Mesothelial cell of epicardium (in vitro differentiated cells): ENCODE results near the gene UNK. TPM values are rescaled to one million over a fixed set of nuclear protein-coding genes. Genes with fewer than 3 reads are reported as not detected.
A peak's percentile ranks its signal among the peaks of the same experiment; 100 is the strongest.

Source experiments
- DNase-seq, 2 experiments: peaks; one replicate each; pipeline ENCODE4 v3.0.0; 2021; ENCODE audit warnings: low spot score in 2 of 2; ENCODE audit not compliant: unreplicated experiment in 2 of 2
- H3K27ac Mint-ChIP-seq: 2 replicates; pipeline ENCODE4 v1.8.0; 2021; ENCODE audit warnings: mixed read lengths
- H3K27me3 Mint-ChIP-seq: 2 replicates; pipeline ENCODE4 v1.8.0; 2021; ENCODE audit warnings: low read depth, mixed read lengths
- H3K36me3 Mint-ChIP-seq: 2 replicates; pipeline ENCODE4 v1.8.0; 2021; ENCODE audit warnings: mixed read lengths
- H3K4me1 Mint-ChIP-seq: 2 replicates; pipeline ENCODE4 v1.8.0; 2021; ENCODE audit warnings: mixed read lengths
- H3K4me3 Mint-ChIP-seq: 2 replicates; pipeline ENCODE4 v1.8.0; 2021; ENCODE audit warnings: mild to moderate bottlenecking, moderate library complexity, mixed read lengths
- H3K9me3 Mint-ChIP-seq: 2 replicates; pipeline ENCODE4 v1.8.0; 2021; ENCODE audit warnings: mixed read lengths
- total RNA-seq: library from RNA; stranded (reverse); gene quantifications from 3 replicates; pipeline ENCODE4 v1.2.1, GENCODE V29; 2021
- TF ChIP-seq, protein P1 (sequence below): fragments of 200-600 bp; sonication (generic); IDR thresholded peaks from one replicate; pipeline ENCODE4 v1.5.0; 2021; ENCODE audit warnings: antibody characterized with exemption; ENCODE audit not compliant: unreplicated experiment

UNK gene
- total RNA-seq, 1 donor from 2014 or later, result 66.4 TPM

DNA sequence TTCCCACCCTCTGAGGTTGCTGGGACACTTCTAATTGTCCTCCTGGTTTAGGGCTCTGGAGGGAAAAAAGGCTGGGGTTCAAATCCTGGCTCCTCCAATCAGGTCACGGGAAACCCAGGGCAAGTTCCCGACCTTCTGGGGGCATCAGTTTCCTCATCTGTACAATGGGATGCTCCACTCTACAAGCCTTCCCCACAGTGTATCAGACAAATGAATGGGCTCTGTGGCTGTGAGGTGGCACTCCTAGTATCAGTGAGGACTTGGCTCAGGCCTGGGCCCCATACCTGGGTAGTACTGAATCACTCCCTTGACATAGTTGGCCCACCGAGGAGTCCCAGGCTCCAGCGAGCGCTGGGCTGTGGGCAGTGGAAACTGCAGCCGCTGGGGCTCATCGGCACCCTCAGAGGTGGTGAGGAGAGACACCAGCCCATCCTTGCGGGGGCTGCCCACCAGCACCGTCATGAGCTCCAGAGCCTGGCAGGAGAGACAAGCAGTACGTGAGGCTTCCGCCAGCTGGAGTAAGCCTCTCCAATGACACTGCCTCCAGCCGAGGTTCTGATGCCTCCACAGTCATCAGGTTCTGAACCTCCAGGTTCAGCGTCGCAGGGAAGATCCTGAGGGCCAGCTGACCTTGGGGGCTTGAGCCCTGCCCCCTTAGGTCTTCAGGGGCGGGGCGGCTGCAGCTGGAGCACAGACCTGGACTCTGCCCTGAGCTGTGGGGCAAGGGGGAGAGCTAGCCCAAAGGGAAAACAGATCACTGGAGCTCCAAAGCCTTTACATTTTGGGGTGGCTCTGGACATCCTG lies 20.8 kb upstream of the UNK start:
- no peak for DNase-seq
- Mint-ChIP-seq H3K27me3 (no peaks in the 10 kb centered on the region), H3K4me1 (peaks cover 8% of the 10 kb centered on the region), H3K4me3 (peak overlapping the region; percentile 65), H3K9me3 (no peaks in the 10 kb centered on the region), H3K36me3 (peaks cover 2% of the 10 kb centered on the region), H3K27ac (no peak overlapping the region)
- TF ChIP-seq, protein P1, sequence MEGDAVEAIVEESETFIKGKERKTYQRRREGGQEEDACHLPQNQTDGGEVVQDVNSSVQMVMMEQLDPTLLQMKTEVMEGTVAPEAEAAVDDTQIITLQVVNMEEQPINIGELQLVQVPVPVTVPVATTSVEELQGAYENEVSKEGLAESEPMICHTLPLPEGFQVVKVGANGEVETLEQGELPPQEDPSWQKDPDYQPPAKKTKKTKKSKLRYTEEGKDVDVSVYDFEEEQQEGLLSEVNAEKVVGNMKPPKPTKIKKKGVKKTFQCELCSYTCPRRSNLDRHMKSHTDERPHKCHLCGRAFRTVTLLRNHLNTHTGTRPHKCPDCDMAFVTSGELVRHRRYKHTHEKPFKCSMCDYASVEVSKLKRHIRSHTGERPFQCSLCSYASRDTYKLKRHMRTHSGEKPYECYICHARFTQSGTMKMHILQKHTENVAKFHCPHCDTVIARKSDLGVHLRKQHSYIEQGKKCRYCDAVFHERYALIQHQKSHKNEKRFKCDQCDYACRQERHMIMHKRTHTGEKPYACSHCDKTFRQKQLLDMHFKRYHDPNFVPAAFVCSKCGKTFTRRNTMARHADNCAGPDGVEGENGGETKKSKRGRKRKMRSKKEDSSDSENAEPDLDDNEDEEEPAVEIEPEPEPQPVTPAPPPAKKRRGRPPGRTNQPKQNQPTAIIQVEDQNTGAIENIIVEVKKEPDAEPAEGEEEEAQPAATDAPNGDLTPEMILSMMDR, result no peak

DNA sequence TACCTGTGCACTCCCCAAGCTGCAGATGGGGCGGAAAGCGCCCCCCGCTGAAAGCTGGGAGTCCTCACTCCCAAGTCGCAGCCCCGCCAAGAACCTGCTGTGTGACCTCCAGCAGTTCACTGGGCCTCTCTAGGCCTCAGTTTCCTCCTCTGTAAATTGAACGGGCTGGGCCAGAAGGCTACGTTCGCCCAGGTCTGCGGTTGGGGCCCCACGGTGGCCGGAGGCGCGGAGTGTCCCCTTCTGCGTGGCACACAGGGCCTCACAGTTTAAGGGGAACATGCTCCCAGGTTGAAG lies 20.2 kb upstream of the UNK start:
- peak overlapping the region; percentile 39 for H3K27ac Mint-ChIP-seq
- no peak for DNase-seq
- peaks cover 2% of the 10 kb centered on the region for H3K36me3 Mint-ChIP-seq
- peaks cover 8% of the 10 kb centered on the region for H3K4me1 Mint-ChIP-seq
- H3K9me3 Mint-ChIP-seq, result no peaks in the 10 kb centered on the region
- H3K4me3 Mint-ChIP-seq, result peak overlapping the region; percentile 65
- TF ChIP-seq, protein P1, result no peak
- H3K27me3 Mint-ChIP-seq, result no peaks in the 10 kb centered on the region

DNA sequence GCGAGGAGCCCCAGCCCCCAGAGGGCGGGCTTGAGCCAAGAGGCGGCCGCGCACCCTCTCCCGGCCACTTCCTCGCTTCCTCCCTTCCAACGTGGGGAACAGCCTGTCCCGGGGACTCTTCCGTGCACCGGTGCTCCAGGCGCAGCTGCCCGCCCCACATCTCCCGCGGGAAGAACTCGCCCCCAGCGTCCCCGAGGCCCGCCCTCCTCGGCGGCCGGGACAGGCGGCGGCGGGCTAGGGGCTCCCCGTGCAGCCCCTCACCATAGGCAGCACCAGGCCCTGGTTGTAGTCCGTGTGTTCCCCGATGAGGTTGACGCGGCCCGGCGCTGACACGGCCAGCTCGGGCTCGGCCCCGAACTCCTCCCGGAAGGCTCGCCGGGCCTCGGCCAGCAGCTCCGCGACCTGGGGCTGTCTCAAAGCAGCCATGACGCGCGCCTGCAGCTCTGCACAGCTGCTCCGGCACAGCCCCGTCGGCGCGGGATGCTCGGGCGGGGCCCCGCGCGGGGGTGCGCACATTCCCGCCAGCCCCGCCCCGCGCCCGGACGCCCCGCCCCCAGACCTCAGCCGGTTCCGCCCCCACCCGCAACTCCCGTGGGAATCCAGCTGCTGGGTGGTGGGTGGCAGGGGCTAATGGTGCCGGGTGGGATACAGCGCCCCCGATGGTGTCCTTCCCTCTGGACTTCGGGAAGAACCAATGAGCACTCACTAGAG lies 19.7 kb upstream of the UNK start, which contains the start of gene GALK1:
Gene GALK1 (minus strand): TSS at position 482 of the 711 bp plus-strand sequence. CDS start 56 bp downstream, at position 426.
- no peaks in the 10 kb centered on the region for H3K27me3 Mint-ChIP-seq
- peak; percentile 66 to 74 for DNase-seq
- H3K4me3 Mint-ChIP-seq, result peak within 1 kb of the TSS; percentile 65
- no peaks in the 10 kb centered on the region for H3K9me3 Mint-ChIP-seq
- H3K27ac Mint-ChIP-seq, result peak within 1 kb of the TSS; percentile 85
- peaks cover 8% of the 10 kb centered on the region for H3K4me1 Mint-ChIP-seq
- TF ChIP-seq, protein P1, result no peak
- peaks cover 2% of the 10 kb centered on the region for H3K36me3 Mint-ChIP-seq

DNA sequence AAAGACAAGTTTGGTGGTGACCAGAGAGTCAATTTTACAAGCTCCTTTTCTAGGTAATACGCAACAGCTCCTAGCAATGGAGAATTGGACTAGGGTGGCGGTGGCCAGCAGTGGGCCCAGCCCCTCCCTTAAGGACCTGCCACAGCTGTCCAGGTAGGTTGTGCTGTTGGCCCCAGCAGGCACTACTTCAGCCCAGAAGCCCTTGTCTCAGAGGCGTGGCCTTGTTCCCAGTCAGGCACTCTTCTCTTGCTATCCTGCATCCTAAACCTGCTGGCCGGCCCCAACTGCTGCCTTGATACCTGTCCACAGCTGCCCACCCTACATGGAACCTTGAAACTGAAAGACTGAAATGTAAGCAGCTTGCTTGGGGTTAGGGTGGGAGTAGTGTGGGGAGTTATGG lies 18.6 kb upstream of the UNK start:
- Mint-ChIP-seq H3K4me1 (peaks cover 8% of the 10 kb centered on the region), H3K36me3 (peaks cover 2% of the 10 kb centered on the region), H3K4me3 (peak overlapping the region; percentile 53), H3K27ac (peak overlapping the region; percentile 69), H3K27me3 (no peaks in the 10 kb centered on the region), H3K9me3 (no peaks in the 10 kb centered on the region)
- TF ChIP-seq, protein P1, result no peak
- DNase-seq, result no peak

DNA sequence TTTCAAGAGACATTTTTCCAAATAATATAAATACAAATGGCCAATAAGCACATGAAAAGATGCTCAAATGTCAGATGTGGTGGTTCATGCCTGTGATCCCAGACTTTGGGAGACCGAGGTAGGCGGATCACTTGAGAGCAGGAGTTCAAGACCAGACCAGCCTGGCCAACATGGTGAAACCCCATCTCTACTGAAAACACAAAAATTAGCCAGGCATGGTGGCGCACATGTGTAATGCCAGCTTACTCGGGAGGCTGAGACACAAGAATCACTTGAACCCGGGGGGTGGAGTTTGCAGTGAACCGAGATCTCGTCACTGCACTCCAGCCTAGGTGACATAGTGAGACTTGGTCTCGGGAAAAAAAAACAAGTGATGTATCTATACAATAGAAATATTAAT lies 16.7 kb upstream of the UNK start:
- Mint-ChIP-seq H3K4me1 (peaks cover 7% of the 10 kb centered on the region), H3K36me3 (no peaks in the 10 kb centered on the region), H3K27me3 (no peaks in the 10 kb centered on the region), H3K27ac (no peak overlapping the region), H3K4me3 (no peak overlapping the region), H3K9me3 (no peaks in the 10 kb centered on the region)
- DNase-seq, result no peak
- TF ChIP-seq, protein P1, result no peak
